ENCODE data around the gene TEKT3.

TEKT3 gene

DNA sequence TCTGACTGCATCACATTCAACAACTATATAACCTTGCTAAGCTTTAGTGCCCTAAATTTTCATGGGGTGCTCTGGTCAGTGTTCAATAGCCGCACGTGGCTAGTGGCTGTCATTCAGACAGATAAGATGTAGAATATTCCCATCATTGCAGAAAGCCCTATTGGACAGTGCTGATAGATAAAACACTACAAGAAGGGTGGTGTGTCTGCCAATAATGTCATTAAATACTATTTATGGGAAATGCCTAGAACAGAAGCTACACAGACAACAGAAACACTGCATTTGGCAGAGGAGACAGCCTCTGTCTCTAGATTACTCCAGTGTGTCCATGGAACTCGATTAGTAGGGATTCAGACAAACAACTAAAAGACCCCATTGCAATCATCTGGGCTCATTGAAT lies 47.8 kb downstream of the TEKT3 start (continued):
- TF ChIP-seq, protein P1, sequence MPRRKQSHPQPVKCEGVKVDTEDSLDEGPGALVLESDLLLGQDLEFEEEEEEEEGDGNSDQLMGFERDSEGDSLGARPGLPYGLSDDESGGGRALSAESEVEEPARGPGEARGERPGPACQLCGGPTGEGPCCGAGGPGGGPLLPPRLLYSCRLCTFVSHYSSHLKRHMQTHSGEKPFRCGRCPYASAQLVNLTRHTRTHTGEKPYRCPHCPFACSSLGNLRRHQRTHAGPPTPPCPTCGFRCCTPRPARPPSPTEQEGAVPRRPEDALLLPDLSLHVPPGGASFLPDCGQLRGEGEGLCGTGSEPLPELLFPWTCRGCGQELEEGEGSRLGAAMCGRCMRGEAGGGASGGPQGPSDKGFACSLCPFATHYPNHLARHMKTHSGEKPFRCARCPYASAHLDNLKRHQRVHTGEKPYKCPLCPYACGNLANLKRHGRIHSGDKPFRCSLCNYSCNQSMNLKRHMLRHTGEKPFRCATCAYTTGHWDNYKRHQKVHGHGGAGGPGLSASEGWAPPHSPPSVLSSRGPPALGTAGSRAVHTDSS (tag by site-specific recombination; IDR thresholded peaks at IDR 0.05): no peak
- TF ChIP-seq ZBTB11 (tag by site-specific recombination; conservative IDR thresholded peaks at IDR 0.05; ENCODE audit: low read depth): no peak
- TF ChIP-seq, protein P2, sequence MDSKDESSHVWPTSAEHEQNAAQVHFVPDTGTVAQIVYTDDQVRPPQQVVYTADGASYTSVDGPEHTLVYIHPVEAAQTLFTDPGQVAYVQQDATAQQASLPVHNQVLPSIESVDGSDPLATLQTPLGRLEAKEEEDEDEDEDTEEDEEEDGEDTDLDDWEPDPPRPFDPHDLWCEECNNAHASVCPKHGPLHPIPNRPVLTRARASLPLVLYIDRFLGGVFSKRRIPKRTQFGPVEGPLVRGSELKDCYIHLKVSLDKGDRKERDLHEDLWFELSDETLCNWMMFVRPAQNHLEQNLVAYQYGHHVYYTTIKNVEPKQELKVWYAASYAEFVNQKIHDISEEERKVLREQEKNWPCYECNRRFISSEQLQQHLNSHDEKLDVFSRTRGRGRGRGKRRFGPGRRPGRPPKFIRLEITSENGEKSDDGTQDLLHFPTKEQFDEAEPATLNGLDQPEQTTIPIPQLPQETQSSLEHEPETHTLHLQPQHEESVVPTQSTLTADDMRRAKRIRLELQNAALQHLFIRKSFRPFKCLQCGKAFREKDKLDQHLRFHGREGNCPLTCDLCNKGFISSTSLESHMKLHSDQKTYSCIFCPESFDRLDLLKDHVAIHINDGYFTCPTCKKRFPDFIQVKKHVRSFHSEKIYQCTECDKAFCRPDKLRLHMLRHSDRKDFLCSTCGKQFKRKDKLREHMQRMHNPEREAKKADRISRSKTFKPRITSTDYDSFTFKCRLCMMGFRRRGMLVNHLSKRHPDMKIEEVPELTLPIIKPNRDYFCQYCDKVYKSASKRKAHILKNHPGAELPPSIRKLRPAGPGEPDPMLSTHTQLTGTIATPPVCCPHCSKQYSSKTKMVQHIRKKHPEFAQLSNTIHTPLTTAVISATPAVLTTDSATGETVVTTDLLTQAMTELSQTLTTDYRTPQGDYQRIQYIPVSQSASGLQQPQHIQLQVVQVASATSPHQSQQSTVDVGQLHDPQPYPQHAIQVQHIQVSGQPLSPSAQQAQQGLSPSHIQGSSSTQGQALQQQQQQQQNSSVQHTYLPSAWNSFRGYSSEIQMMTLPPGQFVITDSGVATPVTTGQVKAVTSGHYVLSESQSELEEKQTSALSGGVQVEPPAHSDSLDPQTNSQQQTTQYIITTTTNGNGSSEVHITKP (tag by site-specific recombination; IDR thresholded peaks at IDR 0.05): no peak
- TF ChIP-seq KLF8 (tag by site-specific recombination; IDR thresholded peaks at IDR 0.05): no peak
- no peak for TF ChIP-seq ZNF132 (tag by site-specific recombination; IDR thresholded peaks at IDR 0.05; ENCODE audit: borderline replicate concordance)

GRCh38 chr17:15291674-15292361 lies 49.6 kb downstream of the TEKT3 start:
- ChIA-PET CTCF (interaction anchor here (0.6 to 1.3 kb wide), 2 partner anchors 35 to 154 kb away, joined by 3 to 4 read pairs; no protein-coding TSS in a partner anchor), POLR2A (interaction anchor here (1.2 kb wide), 1 partner anchor 10 kb away, joined by 3 read pairs; no protein-coding TSS in a partner anchor)
- no peaks in the 10 kb centered on the region for H3K4me1 ChIP-seq (ENCODE audit: control insufficient read depth, insufficient read depth, low read length)
- H3K4me3 ChIP-seq (ENCODE audit: low read depth, low read length): no peak overlapping the region
- H3K9me3 ChIP-seq (ENCODE audit: control insufficient read depth, insufficient read depth, low read depth, low read length): no peaks in the 10 kb centered on the region
- H3K27ac ChIP-seq (ENCODE audit: extremely low read depth, low read depth, low read length): no peak overlapping the region
- no peaks in the 10 kb centered on the region for H3K36me3 ChIP-seq (ENCODE audit: control insufficient read depth in 2 of 2, insufficient read depth in 1 of 2, low read length in 2 of 2)
- TF ChIP-seq ZFHX2 (tag by site-specific recombination; conservative IDR thresholded peaks at IDR 0.05) (peak; percentile 15), SCRT2 (tag by site-specific recombination; IDR thresholded peaks at IDR 0.05) (no peak), MYNN (tag by site-specific recombination; IDR thresholded peaks at IDR 0.05; ENCODE audit: borderline replicate concordance) (no peak), ZNF704 (tag by site-specific recombination; IDR thresholded peaks at IDR 0.05) (no peak), ZBTB20 (tag by site-specific recombination; IDR thresholded peaks at IDR 0.05) (no peak), ZNF146 (tag by site-specific recombination; IDR thresholded peaks at IDR 0.05) (no peak), ZNF366 (tag by site-specific recombination; conservative IDR thresholded peaks at IDR 0.05) (no peak), ZEB2 (tag by site-specific recombination; IDR thresholded peaks at IDR 0.05) (no peak), GLIS1 (tag by site-specific recombination; IDR thresholded peaks at IDR 0.05) (peak; percentile 44), GLI2 (tag by site-specific recombination; IDR thresholded peaks at IDR 0.05; ENCODE audit: borderline replicate concordance, low read depth) (no peak)
- TF ChIP-seq, protein P3, sequence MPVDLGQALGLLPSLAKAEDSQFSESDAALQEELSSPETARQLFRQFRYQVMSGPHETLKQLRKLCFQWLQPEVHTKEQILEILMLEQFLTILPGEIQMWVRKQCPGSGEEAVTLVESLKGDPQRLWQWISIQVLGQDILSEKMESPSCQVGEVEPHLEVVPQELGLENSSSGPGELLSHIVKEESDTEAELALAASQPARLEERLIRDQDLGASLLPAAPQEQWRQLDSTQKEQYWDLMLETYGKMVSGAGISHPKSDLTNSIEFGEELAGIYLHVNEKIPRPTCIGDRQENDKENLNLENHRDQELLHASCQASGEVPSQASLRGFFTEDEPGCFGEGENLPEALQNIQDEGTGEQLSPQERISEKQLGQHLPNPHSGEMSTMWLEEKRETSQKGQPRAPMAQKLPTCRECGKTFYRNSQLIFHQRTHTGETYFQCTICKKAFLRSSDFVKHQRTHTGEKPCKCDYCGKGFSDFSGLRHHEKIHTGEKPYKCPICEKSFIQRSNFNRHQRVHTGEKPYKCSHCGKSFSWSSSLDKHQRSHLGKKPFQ (tag by site-specific recombination; IDR thresholded peaks at IDR 0.05): 0 out of 2 replicates have a peak, but pooled peaks have one; percentile 25
- TF ChIP-seq, protein P2 (tag by site-specific recombination; IDR thresholded peaks at IDR 0.05): 0 out of 2 replicates have a peak, but pooled peaks have one; percentile 13
- TF ChIP-seq, protein P4, sequence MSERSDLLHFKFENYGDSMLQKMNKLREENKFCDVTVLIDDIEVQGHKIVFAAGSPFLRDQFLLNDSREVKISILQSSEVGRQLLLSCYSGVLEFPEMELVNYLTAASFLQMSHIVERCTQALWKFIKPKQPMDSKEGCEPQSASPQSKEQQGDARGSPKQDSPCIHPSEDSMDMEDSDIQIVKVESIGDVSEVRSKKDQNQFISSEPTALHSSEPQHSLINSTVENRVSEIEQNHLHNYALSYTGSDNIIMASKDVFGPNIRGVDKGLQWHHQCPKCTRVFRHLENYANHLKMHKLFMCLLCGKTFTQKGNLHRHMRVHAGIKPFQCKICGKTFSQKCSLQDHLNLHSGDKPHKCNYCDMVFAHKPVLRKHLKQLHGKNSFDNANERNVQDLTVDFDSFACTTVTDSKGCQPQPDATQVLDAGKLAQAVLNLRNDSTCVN (tag by site-specific recombination; optimal IDR thresholded peaks at IDR 0.05): no peak
